ENCODE data around the gene KNTC1. TPM values are rescaled to one million over a fixed set of nuclear protein-coding genes. Genes with fewer than 3 reads are reported as not detected.
"Not testable (repeated sequence)": the region's sequence is repeated elsewhere in the genome, so short reads cannot be mapped to it uniquely, and the experiment has no call there.

Gene KNTC1
- total RNA-seq, 1 experiment from 2014 or later = 67.7 TPM

GRCh38 chr12:122569288-122569687, 42.2 kb downstream of the KNTC1 start:
- H3K27ac ChIP-seq = no peak overlapping the region
- no peak overlapping the region for H2AFZ ChIP-seq
- no peak overlapping the region for H3K4me3 ChIP-seq
- no peaks in the 10 kb centered on the region for H3F3A ChIP-seq (ENCODE audit: insufficient read depth, low read depth)
- no peaks in the 10 kb centered on the region for H3K79me2 ChIP-seq (ENCODE audit: low read depth)
- H4K20me1 ChIP-seq (ENCODE audit: insufficient read depth) = no peaks in the 10 kb centered on the region
- BruUV-seq (replicated peaks) = no TSS peak
- H3K9me3 ChIP-seq (ENCODE audit: insufficient read depth, low read depth) = no peaks in the 10 kb centered on the region
- CTCF ChIA-PET = no interaction called here
- no peaks in the 10 kb centered on the region for H3K9me2 ChIP-seq (ENCODE audit: insufficient read depth)
- H3K27me3 ChIP-seq (ENCODE audit: insufficient read depth, low read depth) = no peaks in the 10 kb centered on the region
- H3K4me1 ChIP-seq (replicated peaks; ENCODE audit: insufficient read depth) = no peaks in the 10 kb centered on the region
- peaks cover 4% of the 10 kb centered on the region; the same call in 1 of the 2 replicates for H3K36me3 ChIP-seq (ENCODE audit: low read depth)
- no peak overlapping the region for H3K4me2 ChIP-seq
- intact Hi-C loops (cut with micrococcal nuclease; ENCODE audit: unreplicated experiment) = no loop called here
- POLR2A ChIA-PET (ENCODE audit: unreplicated experiment) = no interaction called here
- TF ChIP-seq CTCF (conservative IDR thresholded peaks at IDR 0.05) = no peak
- no peak for TF ChIP-seq EZH2 (IDR thresholded peaks at IDR 0.05; ENCODE audit: low read depth)
- no peak for DNase-seq

GRCh38 chr12:122570006-122570405, 43.0 kb downstream of the KNTC1 start:
- H2AFZ ChIP-seq; intact Hi-C loops (cut with micrococcal nuclease; ENCODE audit: unreplicated experiment); H3K9me3 ChIP-seq (ENCODE audit: insufficient read depth, low read depth); CTCF ChIA-PET; H3K4me2 ChIP-seq; POLR2A ChIA-PET (ENCODE audit: unreplicated experiment); H3K36me3 ChIP-seq (ENCODE audit: low read depth); H3K27me3 ChIP-seq (ENCODE audit: insufficient read depth, low read depth); H3K4me1 ChIP-seq (replicated peaks; ENCODE audit: insufficient read depth); H3F3A ChIP-seq (ENCODE audit: insufficient read depth, low read depth); BruUV-seq (replicated peaks); H3K79me2 ChIP-seq (ENCODE audit: low read depth); H3K9me2 ChIP-seq (ENCODE audit: insufficient read depth); H3K27ac ChIP-seq; DNase-seq; H4K20me1 ChIP-seq (ENCODE audit: insufficient read depth); H3K4me3 ChIP-seq: not testable (repeated sequence)

- no peak overlapping the region for H2AFZ ChIP-seq
- TF ChIP-seq EZH2 (IDR thresholded peaks at IDR 0.05; ENCODE audit: low read depth) (no peak), CTCF (conservative IDR thresholded peaks at IDR 0.05) (no peak)
- no peaks in the 10 kb centered on the region for H4K20me1 ChIP-seq (ENCODE audit: insufficient read depth)
- H3K9me3 ChIP-seq (ENCODE audit: insufficient read depth, low read depth) = no peaks in the 10 kb centered on the region
- no peaks in the 10 kb centered on the region for H3K9me2 ChIP-seq (ENCODE audit: insufficient read depth)
- H3K79me2 ChIP-seq (ENCODE audit: low read depth) = no peaks in the 10 kb centered on the region
- H3K4me3 ChIP-seq = no peak overlapping the region
- H3K4me2 ChIP-seq = no peak overlapping the region
- H3K27ac ChIP-seq = no peak overlapping the region
- H3K4me1 ChIP-seq (replicated peaks; ENCODE audit: insufficient read depth) = no peaks in the 10 kb centered on the region
- no peaks in the 10 kb centered on the region for H3F3A ChIP-seq (ENCODE audit: insufficient read depth, low read depth)
- H3K36me3 ChIP-seq (ENCODE audit: low read depth) = peaks cover 4% of the 10 kb centered on the region; the same call in 1 of the 2 replicates
- intact Hi-C loops (cut with micrococcal nuclease; ENCODE audit: unreplicated experiment) = no loop called here
- ChIA-PET POLR2A (ENCODE audit: unreplicated experiment) (no interaction called here), CTCF (no interaction called here)
- H3K27me3 ChIP-seq (ENCODE audit: insufficient read depth, low read depth) = no peaks in the 10 kb centered on the region
- no TSS peak for BruUV-seq (replicated peaks)
- no peak for DNase-seq
These were observed 44.8 kb downstream of the KNTC1 start for GRCh38 chr12:122571821-122572220.

GRCh38 chr12:122583294-122583693, 56.2 kb downstream of the KNTC1 start:
- H3K9me2 ChIP-seq (ENCODE audit: insufficient read depth); BruUV-seq (replicated peaks); H4K20me1 ChIP-seq (ENCODE audit: insufficient read depth); intact Hi-C loops (cut with micrococcal nuclease; ENCODE audit: unreplicated experiment); H3K79me2 ChIP-seq (ENCODE audit: low read depth); H3K9me3 ChIP-seq (ENCODE audit: insufficient read depth, low read depth); DNase-seq; H3K36me3 ChIP-seq (ENCODE audit: low read depth); H2AFZ ChIP-seq; H3K27ac ChIP-seq; CTCF ChIA-PET; H3K4me2 ChIP-seq; H3K4me1 ChIP-seq (replicated peaks; ENCODE audit: insufficient read depth); H3K27me3 ChIP-seq (ENCODE audit: insufficient read depth, low read depth); POLR2A ChIA-PET (ENCODE audit: unreplicated experiment); H3K4me3 ChIP-seq: not testable (repeated sequence)
- H3F3A ChIP-seq (ENCODE audit: insufficient read depth, low read depth) = peaks cover 14% of the 10 kb centered on the region
